Panc1 (cell line): Measurements from ENCODE around the gene TYRP1. TPM values are rescaled to one million over a fixed set of nuclear protein-coding genes. Genes with fewer than 3 reads are reported as not detected.

Experiments used
- ATAC-seq: fragments of 200-7000 bp; cut with Tn5 transposase; 2 replicates; pipeline ENCODE4 v1.9.1; 2020; ENCODE audit warnings: mild to moderate bottlenecking, moderate library complexity
- BruUV-seq: library from RNA; stranded (reverse); fragments of 400-500 nt; replicated peaks from 2 replicates; lab custom pipeline; 2021; lab: Mats Ljungman, UMichigan
- CTCF ChIA-PET: fragments of 300-600 bp; sonication (Branson Sonifier 250); formaldehyde crosslinking; loops from one replicate; lab custom pipeline; 2022; ENCODE audit warnings: antibody characterized with exemption; lab: Charles Lee
- POLR2A ChIA-PET: fragments of 300-600 bp; sonication (Branson Sonifier 250); formaldehyde crosslinking; loops from one replicate; lab custom pipeline; 2022; ENCODE audit warnings: antibody characterized with exemption; lab: Charles Lee
- DNase-seq: peaks from one replicate; pipeline ENCODE4 v3.0.0-alpha.2; 2010; ENCODE audit warnings: low read depth, low spot score
- H3K27ac ChIP-seq: 2 replicates; pipeline ENCODE4 v1.5.1; 2011; ENCODE audit warnings: mild to moderate bottlenecking, low read length, inconsistent platforms
- H3K27me3 ChIP-seq: fragments of 200-500 bp; sonication (Bioruptor generic); 2 replicates; pipeline ENCODE4 v1.6.0; 2014; ENCODE audit warnings: low read length, inconsistent platforms; ENCODE audit not compliant: control insufficient read depth, insufficient read depth
- H3K36me3 ChIP-seq: fragments of 200-500 bp; sonication (Bioruptor generic); 2 replicates; pipeline ENCODE4 v1.5.1; 2014; ENCODE audit warnings: inconsistent platforms, mild to moderate bottlenecking, low read length, moderate library complexity; ENCODE audit not compliant: control insufficient read depth, insufficient read depth
- H3K4me1 ChIP-seq: 2 replicates; pipeline ENCODE4 v1.5.1; 2011; ENCODE audit warnings: inconsistent platforms, mild to moderate bottlenecking, low read length, moderate library complexity; ENCODE audit not compliant: control insufficient read depth, insufficient read depth
- H3K4me3 ChIP-seq, 2 experiments: 2 replicates each; pipeline ENCODE4 v1.5.1; 2011 to 2012; ENCODE audit warnings: low read depth in 2 of 2, low read length in 2 of 2, mild to moderate bottlenecking in 2 of 2, inconsistent platforms in 1 of 2, moderate library complexity in 1 of 2
- H3K9me3 ChIP-seq: fragments of 200-500 bp; sonication (Bioruptor generic); 2 replicates; pipeline ENCODE4 v1.5.1; 2014; ENCODE audit warnings: low read depth, mild to moderate bottlenecking, inconsistent platforms, low read length, moderate library complexity; ENCODE audit not compliant: control insufficient read depth, insufficient read depth
- CTCF ChIP-seq: fragments of 450-650 bp; IDR thresholded peaks from 2 replicates; pipeline ENCODE4 v1.5.1; 2017; ENCODE audit warnings: mild to moderate bottlenecking
- POLR2AphosphoS5 ChIP-seq: IDR thresholded peaks from 2 replicates; pipeline ENCODE4 v1.6.1; 2012; ENCODE audit warnings: mild to moderate bottlenecking, low read depth, low read length, moderate library complexity
- REST ChIP-seq, 2 experiments: IDR thresholded peaks; 2 replicates each; pipeline ENCODE4 v1.6.1; 2011 to 2012; ENCODE audit warnings: low read depth in 2 of 2, control low read depth in 1 of 2, low read length in 1 of 2, mild to moderate bottlenecking in 1 of 2, moderate library complexity in 1 of 2; ENCODE audit not compliant: insufficient read depth in 1 of 2
- SIN3A ChIP-seq: IDR thresholded peaks from 2 replicates; pipeline ENCODE4 v1.6.1; 2012; ENCODE audit warnings: low read depth, mild to moderate bottlenecking, low read length, moderate library complexity, borderline replicate concordance; ENCODE audit not compliant: insufficient read depth
- TCF7L2 ChIP-seq: IDR thresholded peaks from 2 replicates; pipeline ENCODE4 v1.6.1; 2011; ENCODE audit warnings: mild to moderate bottlenecking, low read depth, low read length, inconsistent platforms
- in situ Hi-C: cut with HindIII; loops from 2 replicates; pipeline ENCODE4 v1.10.0; 2016; ENCODE audit warnings: low sequenced_read_pairs, low pct_unique_long_range_greater_than_20kb
- intact Hi-C: fragments of 100-400 bp; cut with micrococcal nuclease; formaldehyde crosslinking; loops from one replicate; pipeline ENCODE4 v1.10.0; 2022; ENCODE audit not compliant: unreplicated experiment
- total RNA-seq: library from RNA; stranded (reverse); gene quantifications from one replicate; pipeline ENCODE4 v1.2.1, GENCODE V29; 2021; ENCODE audit not compliant: unreplicated experiment

The TYRP1 gene
- total RNA-seq, 1 experiment from 2014 or later: 0.23 TPM

GRCh38 chr9:12648925-12649324 is 44.3 kb upstream of the TYRP1 start:
- Histone ChIP-seq H3K4me1 (no peaks in the 10 kb centered on the region), H3K36me3 (no peaks in the 10 kb centered on the region), H3K27me3 (no peaks in the 10 kb centered on the region), H3K27ac (no peak overlapping the region), H3K9me3 (no peaks in the 10 kb centered on the region), H3K4me3 (no peak overlapping the region)
- DNase-seq (no peak), ATAC-seq (no peak)
- intact Hi-C loops (no loop called here), in situ Hi-C loops (no loop called here)
- CTCF ChIA-PET: no interaction called here
- BruUV-seq: no TSS peak
- POLR2A ChIA-PET: no interaction called here
- no peak for TF ChIP-seq SIN3A
- TF ChIP-seq CTCF: no peak
- no peak for TF ChIP-seq REST (IDR thresholded peaks at IDR 0.05; ENCODE audit: insufficient read depth in 1 of 2, low read depth in 2 of 2, low read length in 1 of 2)
- no peak for TF ChIP-seq POLR2AphosphoS5
- no peak for TF ChIP-seq TCF7L2

DNA sequence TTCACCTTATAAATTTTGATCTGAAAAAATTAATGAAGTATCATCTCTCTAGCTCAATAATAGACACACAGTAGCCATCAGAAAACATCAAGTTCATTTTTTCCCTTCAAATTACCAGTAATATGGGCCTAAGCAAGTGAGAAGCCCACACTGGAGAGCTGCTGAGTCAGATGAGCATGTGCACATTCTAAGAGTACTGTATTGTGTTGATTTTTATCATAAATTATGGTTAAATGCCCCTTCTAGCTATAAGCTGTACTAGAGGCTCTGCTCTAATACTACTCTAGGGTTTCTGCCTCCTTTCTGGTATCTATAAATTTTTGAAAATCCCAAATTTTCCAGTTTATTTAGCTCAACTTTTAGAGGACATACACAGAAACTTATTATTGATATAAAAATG is 42.1 kb upstream of the TYRP1 start:
- Histone ChIP-seq H3K4me3 (no peak overlapping the region), H3K9me3 (no peaks in the 10 kb centered on the region), H3K27me3 (no peaks in the 10 kb centered on the region), H3K27ac (no peak overlapping the region), H3K4me1 (no peaks in the 10 kb centered on the region), H3K36me3 (no peaks in the 10 kb centered on the region)
- ChIA-PET CTCF (no interaction called here), POLR2A (no interaction called here)
- DNase-seq: no peak
- intact Hi-C loops: no loop called here
- TF ChIP-seq REST (IDR thresholded peaks at IDR 0.05; ENCODE audit: insufficient read depth in 1 of 2, low read depth in 2 of 2, low read length in 1 of 2) (no peak), POLR2AphosphoS5 (no peak), CTCF (no peak), TCF7L2 (no peak), SIN3A (no peak)
- no TSS peak for BruUV-seq
- in situ Hi-C loops: no loop called here
- no peak for ATAC-seq
